HepG2 (cell line): ENCODE data around the gene CENPB. TPM values are rescaled to one million over a fixed set of nuclear protein-coding genes. Genes with fewer than 3 reads are reported as not detected.

Experiments used
- BORCS8-MEF2B ChIP-seq: sonication (generic); formaldehyde crosslinking; IDR thresholded peaks from 2 replicates; pipeline ENCODE4 v1.8.0; 2022; ENCODE audit warnings: mild to moderate bottlenecking, missing genetic modification reagents
- CBX2 ChIP-seq, 2 experiments: fragments of 200-600 bp in 1 of 2; sonication (generic); formaldehyde crosslinking in 1 of 2; IDR thresholded peaks; 2 replicates each; pipeline versions ENCODE4 v1.7.0 to v1.8.1; 2018 to 2022; ENCODE audit warnings: low read depth in 2 of 2, low read length in 1 of 2, mild to moderate bottlenecking in 1 of 2, missing genetic modification reagents in 1 of 2
- KDM5A ChIP-seq: fragments of 200-600 bp; sonication (generic); IDR thresholded peaks from 2 replicates; pipeline ENCODE4 v1.7.0; 2018; ENCODE audit warnings: antibody characterized with exemption, mild to moderate bottlenecking, low read length, borderline replicate concordance
- MTA3 ChIP-seq: sonication (generic); formaldehyde crosslinking; IDR thresholded peaks from 2 replicates; pipeline ENCODE4 v1.4.0; 2020; ENCODE audit warnings: missing genetic modification reagents
- PITX1 ChIP-seq: sonication (generic); formaldehyde crosslinking; IDR thresholded peaks from 2 replicates; pipeline ENCODE4 v1.5.1; 2020; ENCODE audit warnings: mild to moderate bottlenecking, missing genetic modification reagents
- ZFX ChIP-seq: sonication (generic); formaldehyde crosslinking; IDR thresholded peaks from 2 replicates; pipeline ENCODE4 v1.4.0; 2020; ENCODE audit warnings: mild to moderate bottlenecking, low read depth, missing genetic modification reagents, moderate library complexity
- ZIK1 ChIP-seq: sonication (generic); formaldehyde crosslinking; IDR thresholded peaks from 2 replicates; pipeline ENCODE4 v1.5.0; 2020; ENCODE audit warnings: mild to moderate bottlenecking, low read depth, missing genetic modification reagents, borderline replicate concordance
- ZNF3 ChIP-seq: IDR thresholded peaks from 2 replicates; pipeline ENCODE4 v1.7.0; 2017; ENCODE audit warnings: inconsistent platforms
- ZNF331 ChIP-seq: sonication (generic); formaldehyde crosslinking; IDR thresholded peaks from 2 replicates; pipeline ENCODE4 v1.4.0; 2020; ENCODE audit warnings: missing genetic modification reagents
- ZNF766 ChIP-seq: sonication (generic); formaldehyde crosslinking; IDR thresholded peaks from 2 replicates; pipeline ENCODE4 v1.5.0; 2020; ENCODE audit warnings: missing genetic modification reagents, borderline replicate concordance
- ZSCAN29 ChIP-seq: sonication (generic); formaldehyde crosslinking; conservative IDR thresholded peaks from 2 replicates; pipeline ENCODE4 v1.4.0; 2020; ENCODE audit warnings: mild to moderate bottlenecking, missing genetic modification reagents
- polyA plus RNA-seq, 8 experiments: library from polyadenylated mRNA; depleted of rRNA in 3 of 8; stranded (reverse) in 7 of 8; unstranded in 1 of 8; fragments of >200 nt; fragmentation: Illumina TruSeq in 4 of 8; extraction: Trizol in 4 of 8; gene quantifications; 2 replicates each; pipeline versions ENCODE4 v1.2.1 to v1.2.3, GENCODE V29; 2011 to 2016; ENCODE audit warnings: low read depth in 4 of 8, missing spikeins in 1 of 8, mixed read lengths in 1 of 8; ENCODE audit not compliant: insufficient read depth in 1 of 8
- total RNA-seq, 5 experiments: library from RNA; depleted of rRNA; stranded (reverse); fragments of >200 nt; fragmentation: Illumina TruSeq; extraction: Trizol; gene quantifications; 2 replicates each; pipeline ENCODE4 v1.2.3, GENCODE V29; 2016; ENCODE audit warnings: low read depth in 1 of 5
- TF ChIP-seq, protein P1 (sequence below): sonication (generic); formaldehyde crosslinking; IDR thresholded peaks from 2 replicates; pipeline ENCODE4 v1.4.0; 2020; ENCODE audit warnings: missing genetic modification reagents
- TF ChIP-seq, protein P2 (sequence below): sonication (generic); formaldehyde crosslinking; IDR thresholded peaks from 2 replicates; pipeline ENCODE4 v1.5.0; 2020; ENCODE audit warnings: mild to moderate bottlenecking, missing genetic modification reagents
- TF ChIP-seq, protein P3 (sequence below): sonication (generic); formaldehyde crosslinking; IDR thresholded peaks from 2 replicates; pipeline ENCODE4 v1.4.0; 2020; ENCODE audit warnings: missing genetic modification reagents
- TF ChIP-seq, protein P4 (sequence below), 2 experiments: fragments of 450-650 bp in 1 of 2; sonication (generic) in 1 of 2; formaldehyde crosslinking; IDR thresholded peaks; 2 replicates each; pipeline versions ENCODE4 v1.5.0 to v1.8.0; 2020 to 2022; ENCODE audit warnings: mild to moderate bottlenecking in 1 of 2, missing genetic modification reagents in 1 of 2
- TF ChIP-seq, protein P5 (sequence below): sonication (generic); formaldehyde crosslinking; IDR thresholded peaks from 2 replicates; pipeline ENCODE4 v1.5.0; 2020; ENCODE audit warnings: mild to moderate bottlenecking, missing genetic modification reagents
- TF ChIP-seq, protein P6 (sequence below): IDR thresholded peaks from 2 replicates; pipeline ENCODE4 v1.6.1; 2016; ENCODE audit warnings: low read depth
- TF ChIP-seq, protein P7 (sequence below): sonication (generic); formaldehyde crosslinking; IDR thresholded peaks from 2 replicates; pipeline ENCODE4 v1.5.0; 2020; ENCODE audit warnings: missing genetic modification reagents, mild to moderate bottlenecking, borderline replicate concordance

Gene CENPB
- total and polyA plus RNA-seq, 2 of the 13 experiments (the other 11 are each of a cell fraction or from before 2014, with no cell fraction given) = 10.4 to 54.5 TPM

DNA sequence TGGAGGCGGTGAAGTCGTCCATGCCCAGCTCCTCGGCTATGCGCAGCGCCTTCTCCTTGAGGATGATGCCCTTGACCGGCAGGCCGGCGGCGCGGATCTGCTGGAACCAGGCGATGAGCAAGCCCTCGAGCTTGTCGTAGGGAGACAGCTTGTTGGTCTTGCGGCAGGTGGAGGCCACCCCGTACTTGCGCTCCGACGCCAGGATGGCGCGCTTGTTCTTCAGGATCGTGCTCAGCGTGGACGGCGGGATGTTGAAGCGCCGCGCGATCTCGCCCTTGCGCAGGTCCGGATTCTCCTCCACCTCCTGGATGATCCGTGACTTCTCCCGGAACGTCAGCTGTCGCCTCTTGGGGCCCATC is 435 bp downstream of the CENPB start (continued):
- TF ChIP-seq, protein P1, sequence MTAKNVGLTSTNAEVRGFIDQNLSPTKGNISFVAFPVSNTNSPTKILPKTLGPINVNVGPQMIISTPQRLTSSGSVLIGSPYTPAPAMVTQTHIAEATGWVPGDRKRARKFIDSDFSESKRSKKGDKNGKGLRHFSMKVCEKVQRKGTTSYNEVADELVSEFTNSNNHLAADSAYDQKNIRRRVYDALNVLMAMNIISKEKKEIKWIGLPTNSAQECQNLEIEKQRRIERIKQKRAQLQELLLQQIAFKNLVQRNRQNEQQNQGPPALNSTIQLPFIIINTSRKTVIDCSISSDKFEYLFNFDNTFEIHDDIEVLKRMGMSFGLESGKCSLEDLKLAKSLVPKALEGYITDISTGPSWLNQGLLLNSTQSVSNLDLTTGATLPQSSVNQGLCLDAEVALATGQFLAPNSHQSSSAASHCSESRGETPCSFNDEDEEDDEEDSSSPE = peak; percentile 6; the same call in 1 of the 2 replicates
- TF ChIP-seq, protein P2, sequence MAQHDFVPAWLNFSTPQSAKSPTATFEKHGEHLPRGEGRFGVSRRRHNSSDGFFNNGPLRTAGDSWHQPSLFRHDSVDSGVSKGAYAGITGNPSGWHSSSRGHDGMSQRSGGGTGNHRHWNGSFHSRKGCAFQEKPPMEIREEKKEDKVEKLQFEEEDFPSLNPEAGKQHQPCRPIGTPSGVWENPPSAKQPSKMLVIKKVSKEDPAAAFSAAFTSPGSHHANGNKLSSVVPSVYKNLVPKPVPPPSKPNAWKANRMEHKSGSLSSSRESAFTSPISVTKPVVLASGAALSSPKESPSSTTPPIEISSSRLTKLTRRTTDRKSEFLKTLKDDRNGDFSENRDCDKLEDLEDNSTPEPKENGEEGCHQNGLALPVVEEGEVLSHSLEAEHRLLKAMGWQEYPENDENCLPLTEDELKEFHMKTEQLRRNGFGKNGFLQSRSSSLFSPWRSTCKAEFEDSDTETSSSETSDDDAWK (CRISPR knock-in tag) = no peak
- TF ChIP-seq ZNF766 (CRISPR knock-in tag) = no peak
- TF ChIP-seq ZFX (CRISPR knock-in tag) = no peak
- no peak for TF ChIP-seq PITX1 (CRISPR knock-in tag)
- TF ChIP-seq, protein P3, sequence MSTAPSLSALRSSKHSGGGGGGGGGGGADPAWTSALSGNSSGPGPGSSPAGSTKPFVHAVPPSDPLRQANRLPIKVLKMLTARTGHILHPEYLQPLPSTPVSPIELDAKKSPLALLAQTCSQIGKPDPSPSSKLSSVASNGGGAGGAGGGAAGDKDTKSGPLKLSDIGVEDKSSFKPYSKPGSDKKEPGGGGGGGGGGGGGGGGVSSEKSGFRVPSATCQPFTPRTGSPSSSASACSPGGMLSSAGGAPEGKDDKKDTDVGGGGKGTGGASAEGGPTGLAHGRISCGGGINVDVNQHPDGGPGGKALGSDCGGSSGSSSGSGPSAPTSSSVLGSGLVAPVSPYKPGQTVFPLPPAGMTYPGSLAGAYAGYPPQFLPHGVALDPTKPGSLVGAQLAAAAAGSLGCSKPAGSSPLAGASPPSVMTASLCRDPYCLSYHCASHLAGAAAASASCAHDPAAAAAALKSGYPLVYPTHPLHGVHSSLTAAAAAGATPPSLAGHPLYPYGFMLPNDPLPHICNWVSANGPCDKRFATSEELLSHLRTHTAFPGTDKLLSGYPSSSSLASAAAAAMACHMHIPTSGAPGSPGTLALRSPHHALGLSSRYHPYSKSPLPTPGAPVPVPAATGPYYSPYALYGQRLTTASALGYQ (CRISPR knock-in tag) = no peak
- no peak; the same call in 1 of the 2 replicates for TF ChIP-seq ZIK1 (CRISPR knock-in tag)
- TF ChIP-seq, protein P4, sequence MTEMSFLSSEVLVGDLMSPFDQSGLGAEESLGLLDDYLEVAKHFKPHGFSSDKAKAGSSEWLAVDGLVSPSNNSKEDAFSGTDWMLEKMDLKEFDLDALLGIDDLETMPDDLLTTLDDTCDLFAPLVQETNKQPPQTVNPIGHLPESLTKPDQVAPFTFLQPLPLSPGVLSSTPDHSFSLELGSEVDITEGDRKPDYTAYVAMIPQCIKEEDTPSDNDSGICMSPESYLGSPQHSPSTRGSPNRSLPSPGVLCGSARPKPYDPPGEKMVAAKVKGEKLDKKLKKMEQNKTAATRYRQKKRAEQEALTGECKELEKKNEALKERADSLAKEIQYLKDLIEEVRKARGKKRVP (CRISPR knock-in tag; IDR thresholded peaks at IDR 0.05) = no peak
- TF ChIP-seq KDM5A = no peak
- no peak for TF ChIP-seq MTA3 (CRISPR knock-in tag)
- TF ChIP-seq, protein P5, sequence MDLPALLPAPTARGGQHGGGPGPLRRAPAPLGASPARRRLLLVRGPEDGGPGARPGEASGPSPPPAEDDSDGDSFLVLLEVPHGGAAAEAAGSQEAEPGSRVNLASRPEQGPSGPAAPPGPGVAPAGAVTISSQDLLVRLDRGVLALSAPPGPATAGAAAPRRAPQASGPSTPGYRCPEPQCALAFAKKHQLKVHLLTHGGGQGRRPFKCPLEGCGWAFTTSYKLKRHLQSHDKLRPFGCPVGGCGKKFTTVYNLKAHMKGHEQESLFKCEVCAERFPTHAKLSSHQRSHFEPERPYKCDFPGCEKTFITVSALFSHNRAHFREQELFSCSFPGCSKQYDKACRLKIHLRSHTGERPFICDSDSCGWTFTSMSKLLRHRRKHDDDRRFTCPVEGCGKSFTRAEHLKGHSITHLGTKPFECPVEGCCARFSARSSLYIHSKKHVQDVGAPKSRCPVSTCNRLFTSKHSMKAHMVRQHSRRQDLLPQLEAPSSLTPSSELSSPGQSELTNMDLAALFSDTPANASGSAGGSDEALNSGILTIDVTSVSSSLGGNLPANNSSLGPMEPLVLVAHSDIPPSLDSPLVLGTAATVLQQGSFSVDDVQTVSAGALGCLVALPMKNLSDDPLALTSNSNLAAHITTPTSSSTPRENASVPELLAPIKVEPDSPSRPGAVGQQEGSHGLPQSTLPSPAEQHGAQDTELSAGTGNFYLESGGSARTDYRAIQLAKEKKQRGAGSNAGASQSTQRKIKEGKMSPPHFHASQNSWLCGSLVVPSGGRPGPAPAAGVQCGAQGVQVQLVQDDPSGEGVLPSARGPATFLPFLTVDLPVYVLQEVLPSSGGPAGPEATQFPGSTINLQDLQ = no peak
- no peak; the same call in 1 of the 2 replicates for TF ChIP-seq ZNF331
- TF ChIP-seq, protein P6, sequence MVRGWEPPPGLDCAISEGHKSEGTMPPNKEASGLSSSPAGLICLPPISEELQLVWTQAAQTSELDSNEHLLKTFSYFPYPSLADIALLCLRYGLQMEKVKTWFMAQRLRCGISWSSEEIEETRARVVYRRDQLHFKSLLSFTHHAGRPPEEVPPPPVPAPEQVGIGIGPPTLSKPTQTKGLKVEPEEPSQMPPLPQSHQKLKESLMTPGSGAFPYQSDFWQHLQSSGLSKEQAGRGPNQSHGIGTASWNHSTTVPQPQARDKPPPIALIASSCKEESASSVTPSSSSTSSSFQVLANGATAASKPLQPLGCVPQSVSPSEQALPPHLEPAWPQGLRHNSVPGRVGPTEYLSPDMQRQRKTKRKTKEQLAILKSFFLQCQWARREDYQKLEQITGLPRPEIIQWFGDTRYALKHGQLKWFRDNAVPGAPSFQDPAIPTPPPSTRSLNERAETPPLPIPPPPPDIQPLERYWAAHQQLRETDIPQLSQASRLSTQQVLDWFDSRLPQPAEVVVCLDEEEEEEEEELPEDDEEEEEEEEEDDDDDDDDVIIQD (CRISPR knock-in tag) = no peak
- TF ChIP-seq ZSCAN29 = no peak
- TF ChIP-seq, protein P7, sequence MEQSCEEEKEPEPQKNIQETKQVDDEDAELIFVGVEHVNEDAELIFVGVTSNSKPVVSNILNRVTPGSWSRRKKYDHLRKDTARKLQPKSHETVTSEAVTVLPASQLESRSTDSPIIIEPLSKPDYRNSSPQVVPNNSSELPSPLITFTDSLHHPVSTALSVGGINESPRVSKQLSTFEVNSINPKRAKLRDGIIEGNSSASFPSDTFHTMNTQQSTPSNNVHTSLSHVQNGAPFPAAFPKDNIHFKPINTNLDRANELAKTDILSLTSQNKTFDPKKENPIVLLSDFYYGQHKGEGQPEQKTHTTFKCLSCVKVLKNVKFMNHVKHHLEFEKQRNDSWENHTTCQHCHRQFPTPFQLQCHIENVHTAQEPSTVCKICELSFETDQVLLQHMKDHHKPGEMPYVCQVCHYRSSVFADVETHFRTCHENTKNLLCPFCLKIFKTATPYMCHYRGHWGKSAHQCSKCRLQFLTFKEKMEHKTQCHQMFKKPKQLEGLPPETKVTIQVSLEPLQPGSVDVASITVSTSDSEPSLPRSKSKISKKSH (CRISPR knock-in tag) = peak; percentile 97
- TF ChIP-seq ZNF3 (CRISPR knock-in tag) = no peak
- no peak for TF ChIP-seq CBX2 (IDR thresholded peaks at IDR 0.05; ENCODE audit: low read depth, low read length)
- no peak for TF ChIP-seq CBX2 (CRISPR knock-in tag; IDR thresholded peaks at IDR 0.05; ENCODE audit: low read depth)
- peak; percentile 31; the same call in 1 of the 2 replicates for TF ChIP-seq BORCS8-MEF2B (CRISPR knock-in tag)
